K562 (cell line): Measurements from ENCODE around the gene IFFO2. TPM values are rescaled to one million over a fixed set of nuclear protein-coding genes. Genes with fewer than 3 reads are reported as not detected.
A peak's percentile ranks its signal among the peaks of the same experiment; 100 is the strongest.

Experiments used
- CBFA2T2 ChIP-seq: fragments of 450-650 bp; conservative IDR thresholded peaks from 2 replicates; pipeline ENCODE4 v1.6.1; 2017; ENCODE audit warnings: mild to moderate bottlenecking
- CBX8 ChIP-seq: fragments of 200-600 bp; sonication (generic); IDR thresholded peaks from 2 replicates; pipeline ENCODE4 v1.6.1; 2012; ENCODE audit warnings: borderline replicate concordance, mixed run types, low read depth, mild to moderate bottlenecking, moderate library complexity, mixed read lengths, low read length, control low read depth, inconsistent platforms; ENCODE audit not compliant: poor library complexity, severe bottlenecking; ENCODE audit errors: extremely low read depth
- CTBP1 ChIP-seq: fragments of 450-650 bp; IDR thresholded peaks from 2 replicates; pipeline ENCODE4 v1.6.1; 2016; ENCODE audit warnings: borderline replicate concordance
- JUND ChIP-seq, 2 experiments: IDR thresholded peaks; 2 replicates in 1 of 2; 3 replicates in 1 of 2; pipeline ENCODE4 v1.6.1; 2011; ENCODE audit warnings: borderline replicate concordance in 2 of 2, low read depth in 2 of 2, low read length in 2 of 2, improper control_type of control experiment in 1 of 2, missing biosample characterization in 1 of 2, missing genetic modification characterization in 1 of 2, missing genetic modification reagents in 1 of 2
- NCOR1 ChIP-seq: fragments of 450-650 bp; IDR thresholded peaks from 2 replicates; pipeline ENCODE4 v1.6.1; 2016; ENCODE audit warnings: mild to moderate bottlenecking, moderate library complexity
- SMARCC2 ChIP-seq: fragments of 450-650 bp; IDR thresholded peaks from 2 replicates; pipeline ENCODE4 v1.6.1; 2017; ENCODE audit warnings: antibody characterized with exemption, moderate library complexity, mild to moderate bottlenecking, low read depth
- SMARCE1 ChIP-seq: fragments of 450-650 bp; IDR thresholded peaks from 2 replicates; pipeline ENCODE4 v1.7.1; 2016; ENCODE audit warnings: mild to moderate bottlenecking
- SOX6 ChIP-seq: fragments of 450-650 bp; IDR thresholded peaks from 2 replicates; pipeline ENCODE4 v1.6.1; 2014; ENCODE audit warnings: mild to moderate bottlenecking
- SUPT5H ChIP-seq: fragments of 450-650 bp; IDR thresholded peaks from 2 replicates; pipeline ENCODE4 v1.6.1; 2016
- ZNF316 ChIP-seq: fragments of 450-650 bp; IDR thresholded peaks from 2 replicates; pipeline ENCODE4 v1.6.1; 2016
- polyA plus RNA-seq, 8 experiments: library from polyadenylated mRNA; depleted of rRNA in 4 of 8; stranded (reverse) in 5 of 8; unstranded in 3 of 8; fragments of >200 nt; fragmentation: Nextera tagmentation in 2 of 8; fragmentation: Illumina TruSeq in 1 of 8; extraction: Ambion mirVana in 2 of 8; extraction: Trizol in 1 of 8; gene quantifications; 2 replicates each; pipeline versions ENCODE4 v1.2.1 to v1.2.3, GENCODE V29; 2011 to 2014; ENCODE audit warnings: inconsistent platforms in 1 of 8, missing spikeins in 1 of 8
- total RNA-seq, 7 experiments: library from RNA; depleted of rRNA in 6 of 7; stranded (reverse); fragments of >200 nt in 6 of 7; fragmentation: Illumina TruSeq in 2 of 7; extraction: Trizol in 2 of 7; gene quantifications; 2 replicates each; pipeline versions ENCODE4 v1.2.1 to v1.2.3, GENCODE V29; 2011 to 2021; ENCODE audit warnings: low replicate concordance in 1 of 7
- TF ChIP-seq, protein P1 (sequence below): fragments of 450-650 bp; IDR thresholded peaks from 2 replicates; pipeline ENCODE4 v1.6.1; 2018; ENCODE audit not compliant: partially characterized antibody
- TF ChIP-seq, protein P2 (sequence below): fragments of 250-450 bp; sonication (Bioruptor Pico); IDR thresholded peaks from 2 replicates; pipeline ENCODE4 v1.9.0; 2021; ENCODE audit warnings: mild to moderate bottlenecking, inconsistent platforms
- TF ChIP-seq, protein P3 (sequence below): sonication (generic); formaldehyde crosslinking; IDR thresholded peaks from 2 replicates; pipeline ENCODE4 v1.8.0; 2023; ENCODE audit warnings: missing genetic modification reagents, mild to moderate bottlenecking, borderline replicate concordance
- TF ChIP-seq, protein P4 (sequence below): fragments of 250-450 bp; sonication (Bioruptor Pico); IDR thresholded peaks from 2 replicates; pipeline ENCODE4 v1.5.0; 2021

IFFO2 gene
- total and polyA plus RNA-seq, 9 of the 15 experiments (the other 6 are each of a cell fraction or from before 2014, with no cell fraction given): 0.15 to 1.0 (median 0.44) TPM; not detected in 2

DNA sequence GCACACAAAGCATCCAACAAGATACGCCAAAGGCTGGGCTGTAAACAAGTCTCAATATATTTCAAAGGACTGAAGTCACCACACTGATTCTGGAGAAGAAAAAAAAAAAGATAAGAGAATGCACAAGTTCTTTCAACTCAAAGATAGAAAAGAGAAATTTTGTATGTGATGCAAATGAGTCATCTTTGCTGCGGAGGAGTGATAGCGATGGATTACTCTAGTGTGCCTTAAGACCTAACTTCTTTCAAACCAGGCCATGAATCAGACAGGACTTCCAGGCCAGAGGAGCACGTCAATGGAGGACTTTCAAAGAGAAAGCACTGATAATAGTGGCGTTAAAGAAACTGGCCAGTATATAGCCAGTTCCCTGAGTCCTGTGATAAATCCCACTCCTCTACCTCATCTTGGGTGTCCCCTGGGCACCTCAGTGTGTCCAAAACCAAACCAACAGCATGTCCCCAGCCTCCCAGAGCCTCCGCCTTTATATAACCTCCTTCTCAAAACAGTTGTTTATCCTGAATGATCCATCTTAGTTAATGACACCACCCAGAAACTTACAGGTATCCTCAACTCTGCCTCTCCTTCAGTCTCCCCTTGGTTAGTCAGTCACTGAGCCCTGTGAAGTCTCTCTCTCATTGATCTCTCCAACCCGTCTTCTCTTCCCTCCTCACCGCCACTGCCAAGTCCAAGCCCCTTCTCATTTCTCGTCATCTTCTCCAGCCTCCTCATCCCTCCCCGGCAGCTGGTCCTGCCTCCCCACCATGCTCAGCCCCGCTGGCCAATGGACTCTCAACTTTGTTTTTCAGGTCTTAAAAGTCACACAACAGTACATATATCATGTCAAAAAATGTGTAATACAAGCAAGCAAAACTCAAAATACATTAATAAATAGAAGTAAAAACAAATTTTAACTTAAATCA, 47.2 kb upstream of the IFFO2 start (continued):
- TF ChIP-seq, protein P1, sequence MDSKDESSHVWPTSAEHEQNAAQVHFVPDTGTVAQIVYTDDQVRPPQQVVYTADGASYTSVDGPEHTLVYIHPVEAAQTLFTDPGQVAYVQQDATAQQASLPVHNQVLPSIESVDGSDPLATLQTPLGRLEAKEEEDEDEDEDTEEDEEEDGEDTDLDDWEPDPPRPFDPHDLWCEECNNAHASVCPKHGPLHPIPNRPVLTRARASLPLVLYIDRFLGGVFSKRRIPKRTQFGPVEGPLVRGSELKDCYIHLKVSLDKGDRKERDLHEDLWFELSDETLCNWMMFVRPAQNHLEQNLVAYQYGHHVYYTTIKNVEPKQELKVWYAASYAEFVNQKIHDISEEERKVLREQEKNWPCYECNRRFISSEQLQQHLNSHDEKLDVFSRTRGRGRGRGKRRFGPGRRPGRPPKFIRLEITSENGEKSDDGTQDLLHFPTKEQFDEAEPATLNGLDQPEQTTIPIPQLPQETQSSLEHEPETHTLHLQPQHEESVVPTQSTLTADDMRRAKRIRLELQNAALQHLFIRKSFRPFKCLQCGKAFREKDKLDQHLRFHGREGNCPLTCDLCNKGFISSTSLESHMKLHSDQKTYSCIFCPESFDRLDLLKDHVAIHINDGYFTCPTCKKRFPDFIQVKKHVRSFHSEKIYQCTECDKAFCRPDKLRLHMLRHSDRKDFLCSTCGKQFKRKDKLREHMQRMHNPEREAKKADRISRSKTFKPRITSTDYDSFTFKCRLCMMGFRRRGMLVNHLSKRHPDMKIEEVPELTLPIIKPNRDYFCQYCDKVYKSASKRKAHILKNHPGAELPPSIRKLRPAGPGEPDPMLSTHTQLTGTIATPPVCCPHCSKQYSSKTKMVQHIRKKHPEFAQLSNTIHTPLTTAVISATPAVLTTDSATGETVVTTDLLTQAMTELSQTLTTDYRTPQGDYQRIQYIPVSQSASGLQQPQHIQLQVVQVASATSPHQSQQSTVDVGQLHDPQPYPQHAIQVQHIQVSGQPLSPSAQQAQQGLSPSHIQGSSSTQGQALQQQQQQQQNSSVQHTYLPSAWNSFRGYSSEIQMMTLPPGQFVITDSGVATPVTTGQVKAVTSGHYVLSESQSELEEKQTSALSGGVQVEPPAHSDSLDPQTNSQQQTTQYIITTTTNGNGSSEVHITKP: no peak
- peak; percentile 47; the same call in 1 of the 2 replicates for TF ChIP-seq CTBP1
- TF ChIP-seq SMARCC2: 0 out of 2 replicates have a peak, but pooled peaks have one; percentile 51
- TF ChIP-seq, protein P2, sequence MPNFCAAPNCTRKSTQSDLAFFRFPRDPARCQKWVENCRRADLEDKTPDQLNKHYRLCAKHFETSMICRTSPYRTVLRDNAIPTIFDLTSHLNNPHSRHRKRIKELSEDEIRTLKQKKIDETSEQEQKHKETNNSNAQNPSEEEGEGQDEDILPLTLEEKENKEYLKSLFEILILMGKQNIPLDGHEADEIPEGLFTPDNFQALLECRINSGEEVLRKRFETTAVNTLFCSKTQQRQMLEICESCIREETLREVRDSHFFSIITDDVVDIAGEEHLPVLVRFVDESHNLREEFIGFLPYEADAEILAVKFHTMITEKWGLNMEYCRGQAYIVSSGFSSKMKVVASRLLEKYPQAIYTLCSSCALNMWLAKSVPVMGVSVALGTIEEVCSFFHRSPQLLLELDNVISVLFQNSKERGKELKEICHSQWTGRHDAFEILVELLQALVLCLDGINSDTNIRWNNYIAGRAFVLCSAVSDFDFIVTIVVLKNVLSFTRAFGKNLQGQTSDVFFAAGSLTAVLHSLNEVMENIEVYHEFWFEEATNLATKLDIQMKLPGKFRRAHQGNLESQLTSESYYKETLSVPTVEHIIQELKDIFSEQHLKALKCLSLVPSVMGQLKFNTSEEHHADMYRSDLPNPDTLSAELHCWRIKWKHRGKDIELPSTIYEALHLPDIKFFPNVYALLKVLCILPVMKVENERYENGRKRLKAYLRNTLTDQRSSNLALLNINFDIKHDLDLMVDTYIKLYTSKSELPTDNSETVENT (CRISPR knock-in tag): no peak
- TF ChIP-seq SMARCE1: peak; percentile 83
- no peak for TF ChIP-seq ZNF316
- 0 out of 2 replicates have a peak, but pooled peaks have one; percentile 20 for TF ChIP-seq SOX6
- peak; percentile 95 for TF ChIP-seq JUND (IDR thresholded peaks at IDR 0.05; ENCODE audit: borderline replicate concordance, low read depth, low read length)
- peak; percentile 95 for TF ChIP-seq JUND (tag; IDR thresholded peaks at IDR 0.05; ENCODE audit: borderline replicate concordance, low read depth, low read length)
- TF ChIP-seq, protein P3, sequence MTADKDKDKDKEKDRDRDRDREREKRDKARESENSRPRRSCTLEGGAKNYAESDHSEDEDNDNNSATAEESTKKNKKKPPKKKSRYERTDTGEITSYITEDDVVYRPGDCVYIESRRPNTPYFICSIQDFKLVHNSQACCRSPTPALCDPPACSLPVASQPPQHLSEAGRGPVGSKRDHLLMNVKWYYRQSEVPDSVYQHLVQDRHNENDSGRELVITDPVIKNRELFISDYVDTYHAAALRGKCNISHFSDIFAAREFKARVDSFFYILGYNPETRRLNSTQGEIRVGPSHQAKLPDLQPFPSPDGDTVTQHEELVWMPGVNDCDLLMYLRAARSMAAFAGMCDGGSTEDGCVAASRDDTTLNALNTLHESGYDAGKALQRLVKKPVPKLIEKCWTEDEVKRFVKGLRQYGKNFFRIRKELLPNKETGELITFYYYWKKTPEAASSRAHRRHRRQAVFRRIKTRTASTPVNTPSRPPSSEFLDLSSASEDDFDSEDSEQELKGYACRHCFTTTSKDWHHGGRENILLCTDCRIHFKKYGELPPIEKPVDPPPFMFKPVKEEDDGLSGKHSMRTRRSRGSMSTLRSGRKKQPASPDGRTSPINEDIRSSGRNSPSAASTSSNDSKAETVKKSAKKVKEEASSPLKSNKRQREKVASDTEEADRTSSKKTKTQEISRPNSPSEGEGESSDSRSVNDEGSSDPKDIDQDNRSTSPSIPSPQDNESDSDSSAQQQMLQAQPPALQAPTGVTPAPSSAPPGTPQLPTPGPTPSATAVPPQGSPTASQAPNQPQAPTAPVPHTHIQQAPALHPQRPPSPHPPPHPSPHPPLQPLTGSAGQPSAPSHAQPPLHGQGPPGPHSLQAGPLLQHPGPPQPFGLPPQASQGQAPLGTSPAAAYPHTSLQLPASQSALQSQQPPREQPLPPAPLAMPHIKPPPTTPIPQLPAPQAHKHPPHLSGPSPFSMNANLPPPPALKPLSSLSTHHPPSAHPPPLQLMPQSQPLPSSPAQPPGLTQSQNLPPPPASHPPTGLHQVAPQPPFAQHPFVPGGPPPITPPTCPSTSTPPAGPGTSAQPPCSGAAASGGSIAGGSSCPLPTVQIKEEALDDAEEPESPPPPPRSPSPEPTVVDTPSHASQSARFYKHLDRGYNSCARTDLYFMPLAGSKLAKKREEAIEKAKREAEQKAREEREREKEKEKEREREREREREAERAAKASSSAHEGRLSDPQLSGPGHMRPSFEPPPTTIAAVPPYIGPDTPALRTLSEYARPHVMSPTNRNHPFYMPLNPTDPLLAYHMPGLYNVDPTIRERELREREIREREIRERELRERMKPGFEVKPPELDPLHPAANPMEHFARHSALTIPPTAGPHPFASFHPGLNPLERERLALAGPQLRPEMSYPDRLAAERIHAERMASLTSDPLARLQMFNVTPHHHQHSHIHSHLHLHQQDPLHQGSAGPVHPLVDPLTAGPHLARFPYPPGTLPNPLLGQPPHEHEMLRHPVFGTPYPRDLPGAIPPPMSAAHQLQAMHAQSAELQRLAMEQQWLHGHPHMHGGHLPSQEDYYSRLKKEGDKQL (CRISPR knock-in tag): no peak
- no peak for TF ChIP-seq CBX8
- peak; percentile 18; the same call in 1 of the 2 replicates for TF ChIP-seq NCOR1
- TF ChIP-seq SUPT5H: no peak
- TF ChIP-seq CBFA2T2: peak; percentile 44
- TF ChIP-seq, protein P4, sequence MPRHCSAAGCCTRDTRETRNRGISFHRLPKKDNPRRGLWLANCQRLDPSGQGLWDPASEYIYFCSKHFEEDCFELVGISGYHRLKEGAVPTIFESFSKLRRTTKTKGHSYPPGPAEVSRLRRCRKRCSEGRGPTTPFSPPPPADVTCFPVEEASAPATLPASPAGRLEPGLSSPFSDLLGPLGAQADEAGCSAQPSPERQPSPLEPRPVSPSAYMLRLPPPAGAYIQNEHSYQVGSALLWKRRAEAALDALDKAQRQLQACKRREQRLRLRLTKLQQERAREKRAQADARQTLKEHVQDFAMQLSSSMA: no peak
